ENCODE data around the gene GNAL. TPM values are rescaled to one million over a fixed set of nuclear protein-coding genes. Genes with fewer than 3 reads are reported as not detected.
"Not testable (repeated sequence)": the region's sequence is repeated elsewhere in the genome, so short reads cannot be mapped to it uniquely, and the experiment has no call there.

Gene GNAL
- total and polyA plus RNA-seq, 2 experiments from 2014 or later = 7.5 to 21.6 TPM

DNA sequence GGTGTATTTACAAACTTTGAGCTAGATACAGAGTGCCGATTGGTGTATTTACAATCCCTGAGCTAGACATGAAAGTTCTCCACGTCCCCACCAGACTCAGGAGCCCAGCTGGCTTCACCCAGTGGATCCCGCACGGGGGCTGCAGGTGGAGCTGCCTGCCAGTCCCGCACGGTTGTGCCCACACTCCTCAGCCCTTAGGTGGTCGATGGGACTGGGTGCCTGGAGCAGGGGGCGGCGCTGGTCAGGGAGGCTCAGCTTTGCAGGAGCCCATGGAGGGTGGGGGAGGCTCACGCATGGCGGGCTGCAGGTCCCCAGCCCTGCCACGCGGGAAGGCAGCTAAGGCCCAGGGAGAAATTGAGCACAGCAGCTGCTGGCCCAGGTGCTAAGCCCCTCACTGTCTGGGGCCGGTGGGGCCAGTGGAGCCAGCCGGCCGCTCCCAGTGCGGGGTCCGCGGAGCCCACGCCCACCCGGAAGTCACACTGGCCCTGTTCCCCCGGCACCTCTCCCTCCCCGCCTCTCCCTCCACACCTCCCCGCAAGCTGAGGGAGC lies 27.8 kb downstream of the GNAL start:
- not testable (repeated sequence) for H2AFZ ChIP-seq; H3K79me2 ChIP-seq (replicated peaks; ENCODE audit: insufficient read depth); H3K27me3 ChIP-seq (ENCODE audit: insufficient read depth); H3F3A ChIP-seq (replicated peaks; ENCODE audit: low read depth); DNase-seq (ENCODE audit: low spot score); H3K4me3 ChIP-seq; H4K20me1 ChIP-seq (replicated peaks; ENCODE audit: insufficient read depth); H3K27ac ChIP-seq (ENCODE audit: low read depth); H3K27me3 Mint-ChIP-seq (ENCODE audit: insufficient read depth, low read depth, poor library complexity); H3K4me3 Mint-ChIP-seq; H3K4me2 ChIP-seq; ATAC-seq; H3K9me2 ChIP-seq (ENCODE audit: insufficient read depth); H3K27ac Mint-ChIP-seq; H3K36me3 ChIP-seq (ENCODE audit: insufficient read depth)
- peaks cover 28% of the 10 kb centered on the region for H3K4me1 Mint-ChIP-seq
- peaks cover 11% of the 10 kb centered on the region; the same call in 2 of the 3 replicates for H3K36me3 Mint-ChIP-seq (ENCODE audit: low read depth)
- H3K9me3 Mint-ChIP-seq = peaks cover 22% of the 10 kb centered on the region; the same call in 2 of the 3 replicates
- peaks cover 18% of the 10 kb centered on the region for H3K4me1 ChIP-seq (ENCODE audit: insufficient read depth)

GRCh38 chr18:11719050-11719449 lies 30.0 kb downstream of the GNAL start:
- no peak overlapping the region for H3K27ac Mint-ChIP-seq
- H3K4me3 Mint-ChIP-seq = no peak overlapping the region
- peaks cover 22% of the 10 kb centered on the region; the same call in 2 of the 3 replicates for H3K9me3 Mint-ChIP-seq
- peaks cover 5% of the 10 kb centered on the region for H3K27me3 Mint-ChIP-seq (ENCODE audit: insufficient read depth, low read depth, poor library complexity)
- no peak overlapping the region for H3K27ac ChIP-seq (ENCODE audit: low read depth)
- peaks cover 11% of the 10 kb centered on the region; the same call in 2 of the 3 replicates for H3K36me3 Mint-ChIP-seq (ENCODE audit: low read depth)
- DNase-seq (ENCODE audit: low spot score) (no peak), ATAC-seq (no peak)
- H2AFZ ChIP-seq = no peak overlapping the region
- H3K4me1 Mint-ChIP-seq = peaks cover 18% of the 10 kb centered on the region
- TF ChIP-seq, protein P1, sequence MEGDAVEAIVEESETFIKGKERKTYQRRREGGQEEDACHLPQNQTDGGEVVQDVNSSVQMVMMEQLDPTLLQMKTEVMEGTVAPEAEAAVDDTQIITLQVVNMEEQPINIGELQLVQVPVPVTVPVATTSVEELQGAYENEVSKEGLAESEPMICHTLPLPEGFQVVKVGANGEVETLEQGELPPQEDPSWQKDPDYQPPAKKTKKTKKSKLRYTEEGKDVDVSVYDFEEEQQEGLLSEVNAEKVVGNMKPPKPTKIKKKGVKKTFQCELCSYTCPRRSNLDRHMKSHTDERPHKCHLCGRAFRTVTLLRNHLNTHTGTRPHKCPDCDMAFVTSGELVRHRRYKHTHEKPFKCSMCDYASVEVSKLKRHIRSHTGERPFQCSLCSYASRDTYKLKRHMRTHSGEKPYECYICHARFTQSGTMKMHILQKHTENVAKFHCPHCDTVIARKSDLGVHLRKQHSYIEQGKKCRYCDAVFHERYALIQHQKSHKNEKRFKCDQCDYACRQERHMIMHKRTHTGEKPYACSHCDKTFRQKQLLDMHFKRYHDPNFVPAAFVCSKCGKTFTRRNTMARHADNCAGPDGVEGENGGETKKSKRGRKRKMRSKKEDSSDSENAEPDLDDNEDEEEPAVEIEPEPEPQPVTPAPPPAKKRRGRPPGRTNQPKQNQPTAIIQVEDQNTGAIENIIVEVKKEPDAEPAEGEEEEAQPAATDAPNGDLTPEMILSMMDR (conservative IDR thresholded peaks at IDR 0.05; ENCODE audit: low read depth in 2 of 2) = no peak
- no peak for TF ChIP-seq JUNB (IDR thresholded peaks at IDR 0.05; ENCODE audit: unreplicated experiment)
- H3K4me1 ChIP-seq (ENCODE audit: insufficient read depth) = peaks cover 6% of the 10 kb centered on the region
- no peaks in the 10 kb centered on the region for H3K27me3 ChIP-seq (ENCODE audit: insufficient read depth)
- no peak overlapping the region for H3K4me3 ChIP-seq
- H3F3A ChIP-seq (replicated peaks; ENCODE audit: low read depth) = no peaks in the 10 kb centered on the region
- no peaks in the 10 kb centered on the region for H3K36me3 ChIP-seq (ENCODE audit: insufficient read depth)
- H3K9me2 ChIP-seq (ENCODE audit: insufficient read depth) = no peaks in the 10 kb centered on the region
- no peaks in the 10 kb centered on the region for H4K20me1 ChIP-seq (replicated peaks; ENCODE audit: insufficient read depth)
- no peaks in the 10 kb centered on the region for H3K79me2 ChIP-seq (replicated peaks; ENCODE audit: insufficient read depth)
- no peak overlapping the region for H3K4me2 ChIP-seq

DNA sequence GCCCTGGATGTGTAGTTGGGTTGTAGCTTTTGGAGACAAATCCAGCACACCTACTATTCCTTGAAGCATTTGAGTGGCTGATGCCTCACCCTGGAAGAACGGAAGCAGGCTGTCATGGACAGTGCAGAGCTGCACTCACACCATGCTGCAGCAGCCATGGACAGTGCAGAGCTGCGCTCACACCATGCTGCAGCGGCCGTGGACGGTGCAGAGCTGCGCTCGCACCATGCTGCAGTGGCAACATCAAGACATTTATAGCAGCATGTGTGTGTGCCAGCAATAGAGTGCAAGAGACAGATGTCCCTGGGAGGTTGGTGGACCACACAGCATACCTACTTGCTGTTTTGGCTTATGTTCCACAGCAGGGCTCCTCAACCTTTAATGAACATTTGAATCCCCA lies 30.6 kb downstream of the GNAL start:
- Mint-ChIP-seq H3K4me1 (peaks cover 14% of the 10 kb centered on the region), H3K36me3 (ENCODE audit: low read depth) (peaks cover 9% of the 10 kb centered on the region; the same call in 2 of the 3 replicates), H3K9me3 (peaks cover 21% of the 10 kb centered on the region; the same call in 2 of the 3 replicates), H3K4me3 (no peak overlapping the region), H3K27ac (no peak overlapping the region), H3K27me3 (ENCODE audit: insufficient read depth, low read depth, poor library complexity) (peaks cover 2% of the 10 kb centered on the region)
- H3K9me2 ChIP-seq (ENCODE audit: insufficient read depth) = no peaks in the 10 kb centered on the region
- H3K36me3 ChIP-seq (ENCODE audit: insufficient read depth) = no peaks in the 10 kb centered on the region
- no peaks in the 10 kb centered on the region for H3F3A ChIP-seq (replicated peaks; ENCODE audit: low read depth)
- no peak overlapping the region for H2AFZ ChIP-seq
- H3K79me2 ChIP-seq (replicated peaks; ENCODE audit: insufficient read depth) = no peaks in the 10 kb centered on the region
- no peaks in the 10 kb centered on the region for H3K27me3 ChIP-seq (ENCODE audit: insufficient read depth)
- H3K4me2 ChIP-seq = no peak overlapping the region
- peaks cover 6% of the 10 kb centered on the region; the same call in 1 of the 2 replicates for H3K4me1 ChIP-seq (ENCODE audit: insufficient read depth)
- ATAC-seq = no peak
- no peaks in the 10 kb centered on the region for H4K20me1 ChIP-seq (replicated peaks; ENCODE audit: insufficient read depth)
- no peak overlapping the region for H3K4me3 ChIP-seq
- H3K27ac ChIP-seq (ENCODE audit: low read depth) = no peak overlapping the region
- DNase-seq (ENCODE audit: low spot score) = no peak
- no peak for TF ChIP-seq NANOG (IDR thresholded peaks at IDR 0.05; ENCODE audit: borderline replicate concordance)
- no peak for TF ChIP-seq ZNF331 (CRISPR knock-in tag; IDR thresholded peaks at IDR 0.05; ENCODE audit: low read depth)
- TF ChIP-seq CREB1 (CRISPR knock-in tag; IDR thresholded peaks at IDR 0.05; ENCODE audit: low read depth) = no peak
- TF ChIP-seq JUNB (IDR thresholded peaks at IDR 0.05; ENCODE audit: unreplicated experiment) = no peak
- TF ChIP-seq, protein P2, sequence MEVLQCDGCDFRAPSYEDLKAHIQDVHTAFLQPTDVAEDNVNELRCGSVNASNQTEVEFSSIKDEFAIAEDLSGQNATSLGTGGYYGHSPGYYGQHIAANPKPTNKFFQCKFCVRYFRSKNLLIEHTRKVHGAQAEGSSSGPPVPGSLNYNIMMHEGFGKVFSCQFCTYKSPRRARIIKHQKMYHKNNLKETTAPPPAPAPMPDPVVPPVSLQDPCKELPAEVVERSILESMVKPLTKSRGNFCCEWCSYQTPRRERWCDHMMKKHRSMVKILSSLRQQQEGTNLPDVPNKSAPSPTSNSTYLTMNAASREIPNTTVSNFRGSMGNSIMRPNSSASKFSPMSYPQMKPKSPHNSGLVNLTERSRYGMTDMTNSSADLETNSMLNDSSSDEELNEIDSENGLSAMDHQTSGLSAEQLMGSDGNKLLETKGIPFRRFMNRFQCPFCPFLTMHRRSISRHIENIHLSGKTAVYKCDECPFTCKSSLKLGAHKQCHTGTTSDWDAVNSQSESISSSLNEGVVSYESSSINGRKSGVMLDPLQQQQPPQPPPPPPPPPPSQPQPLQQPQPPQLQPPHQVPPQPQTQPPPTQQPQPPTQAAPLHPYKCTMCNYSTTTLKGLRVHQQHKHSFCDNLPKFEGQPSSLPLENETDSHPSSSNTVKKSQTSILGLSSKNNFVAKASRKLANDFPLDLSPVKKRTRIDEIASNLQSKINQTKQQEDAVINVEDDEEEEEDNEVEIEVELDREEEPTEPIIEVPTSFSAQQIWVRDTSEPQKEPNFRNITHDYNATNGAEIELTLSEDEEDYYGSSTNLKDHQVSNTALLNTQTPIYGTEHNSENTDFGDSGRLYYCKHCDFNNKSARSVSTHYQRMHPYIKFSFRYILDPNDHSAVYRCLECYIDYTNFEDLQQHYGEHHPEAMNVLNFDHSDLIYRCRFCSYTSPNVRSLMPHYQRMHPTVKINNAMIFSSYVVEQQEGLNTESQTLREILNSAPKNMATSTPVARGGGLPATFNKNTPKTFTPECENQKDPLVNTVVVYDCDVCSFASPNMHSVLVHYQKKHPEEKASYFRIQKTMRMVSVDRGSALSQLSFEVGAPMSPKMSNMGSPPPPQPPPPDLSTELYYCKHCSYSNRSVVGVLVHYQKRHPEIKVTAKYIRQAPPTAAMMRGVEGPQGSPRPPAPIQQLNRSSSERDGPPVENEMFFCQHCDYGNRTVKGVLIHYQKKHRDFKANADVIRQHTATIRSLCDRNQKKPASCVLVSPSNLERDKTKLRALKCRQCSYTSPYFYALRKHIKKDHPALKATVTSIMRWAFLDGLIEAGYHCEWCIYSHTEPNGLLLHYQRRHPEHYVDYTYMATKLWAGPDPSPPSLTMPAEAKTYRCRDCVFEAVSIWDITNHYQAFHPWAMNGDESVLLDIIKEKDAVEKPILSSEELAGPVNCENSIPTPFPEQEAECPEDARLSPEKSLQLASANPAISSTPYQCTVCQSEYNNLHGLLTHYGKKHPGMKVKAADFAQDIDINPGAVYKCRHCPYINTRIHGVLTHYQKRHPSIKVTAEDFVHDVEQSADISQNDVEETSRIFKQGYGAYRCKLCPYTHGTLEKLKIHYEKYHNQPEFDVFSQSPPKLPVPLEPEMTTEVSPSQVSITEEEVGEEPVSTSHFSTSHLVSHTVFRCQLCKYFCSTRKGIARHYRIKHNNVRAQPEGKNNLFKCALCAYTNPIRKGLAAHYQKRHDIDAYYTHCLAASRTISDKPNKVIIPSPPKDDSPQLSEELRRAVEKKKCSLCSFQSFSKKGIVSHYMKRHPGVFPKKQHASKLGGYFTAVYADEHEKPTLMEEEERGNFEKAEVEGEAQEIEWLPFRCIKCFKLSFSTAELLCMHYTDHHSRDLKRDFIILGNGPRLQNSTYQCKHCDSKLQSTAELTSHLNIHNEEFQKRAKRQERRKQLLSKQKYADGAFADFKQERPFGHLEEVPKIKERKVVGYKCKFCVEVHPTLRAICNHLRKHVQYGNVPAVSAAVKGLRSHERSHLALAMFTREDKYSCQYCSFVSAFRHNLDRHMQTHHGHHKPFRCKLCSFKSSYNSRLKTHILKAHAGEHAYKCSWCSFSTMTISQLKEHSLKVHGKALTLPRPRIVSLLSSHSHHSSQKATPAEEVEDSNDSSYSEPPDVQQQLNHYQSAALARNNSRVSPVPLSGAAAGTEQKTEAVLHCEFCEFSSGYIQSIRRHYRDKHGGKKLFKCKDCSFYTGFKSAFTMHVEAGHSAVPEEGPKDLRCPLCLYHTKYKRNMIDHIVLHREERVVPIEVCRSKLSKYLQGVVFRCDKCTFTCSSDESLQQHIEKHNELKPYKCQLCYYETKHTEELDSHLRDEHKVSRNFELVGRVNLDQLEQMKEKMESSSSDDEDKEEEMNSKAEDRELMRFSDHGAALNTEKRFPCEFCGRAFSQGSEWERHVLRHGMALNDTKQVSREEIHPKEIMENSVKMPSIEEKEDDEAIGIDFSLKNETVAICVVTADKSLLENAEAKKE (CRISPR knock-in tag; IDR thresholded peaks at IDR 0.05) = no peak
- TF ChIP-seq STAT1 (IDR thresholded peaks at IDR 0.05; ENCODE audit: unreplicated experiment) = no peak
- TF ChIP-seq ZNF114 (CRISPR knock-in tag; IDR thresholded peaks at IDR 0.05) = no peak
- TF ChIP-seq POLR2AphosphoS5 (IDR thresholded peaks at IDR 0.05; ENCODE audit: low read depth) = no peak

Data from GM23338 (cell line).